Caco-2 (cell line): Measurements from ENCODE around the gene C14orf119. TPM values are rescaled to one million over a fixed set of nuclear protein-coding genes. Genes with fewer than 3 reads are reported as not detected.

ENCODE experiments used
- BruUV-seq: library from RNA; stranded (reverse); fragments of 400-500 nt; replicated peaks from 2 replicates; lab custom pipeline; 2021; lab: Mats Ljungman, UMichigan
- CTCF ChIA-PET: fragments of 300-600 bp; sonication (Branson Sonifier 250); formaldehyde crosslinking; loops from one replicate; lab custom pipeline; 2022; ENCODE audit warnings: antibody characterized with exemption; lab: Charles Lee
- POLR2A ChIA-PET: fragments of 300-600 bp; sonication (Branson Sonifier 250); formaldehyde crosslinking; loops from one replicate; lab custom pipeline; 2022; ENCODE audit warnings: antibody characterized with exemption; lab: Charles Lee
- DNase-seq, 2 experiments: peaks; one replicate each; pipeline versions ENCODE4 v3.0.0 to v3.0.0-alpha.2; 2020 to 2022
- H3K27me3 ChIP-seq: replicated peaks from 2 replicates; pipeline ENCODE4 v1.6.0; 2011; ENCODE audit warnings: low read length; ENCODE audit not compliant: control insufficient read depth, insufficient read depth
- H3K36me3 ChIP-seq: 2 replicates; pipeline ENCODE4 v1.5.1; 2011; ENCODE audit warnings: low read length; ENCODE audit not compliant: control insufficient read depth, insufficient read depth
- H3K4me1 ChIP-seq: fragments of 250-450 bp; sonication (Bioruptor Pico); 2 replicates; pipeline ENCODE4 v1.5.1; 2020; ENCODE audit warnings: mild to moderate bottlenecking
- H3K4me3 ChIP-seq: 2 replicates; pipeline ENCODE4 v1.5.1; 2011; ENCODE audit warnings: low read depth, mild to moderate bottlenecking, control low read depth, low read length
- H3K9me3 ChIP-seq: fragments of 250-450 bp; sonication (Bioruptor Pico); 2 replicates; pipeline ENCODE4 v1.5.1; 2020; ENCODE audit warnings: mild to moderate bottlenecking, moderate library complexity
- H3K27ac Mint-ChIP-seq: one replicate; pipeline ENCODE4 v1.8.0; 2022; ENCODE audit warnings: mixed read lengths; ENCODE audit not compliant: unreplicated experiment
- H3K27me3 Mint-ChIP-seq: one replicate; pipeline ENCODE4 v1.8.0; 2022; ENCODE audit warnings: mixed read lengths; ENCODE audit not compliant: insufficient read depth, unreplicated experiment
- H3K36me3 Mint-ChIP-seq: one replicate; pipeline ENCODE4 v1.8.0; 2022; ENCODE audit warnings: mild to moderate bottlenecking, mixed read lengths; ENCODE audit not compliant: insufficient read depth, unreplicated experiment
- H3K4me1 Mint-ChIP-seq: one replicate; pipeline ENCODE4 v1.8.0; 2022; ENCODE audit warnings: low read depth, mixed read lengths; ENCODE audit not compliant: unreplicated experiment
- H3K4me3 Mint-ChIP-seq: one replicate; pipeline ENCODE4 v1.8.0; 2022; ENCODE audit warnings: mild to moderate bottlenecking, moderate library complexity, mixed read lengths; ENCODE audit not compliant: unreplicated experiment
- H3K9me3 Mint-ChIP-seq: one replicate; pipeline ENCODE4 v1.8.0; 2022; ENCODE audit warnings: mixed read lengths; ENCODE audit not compliant: unreplicated experiment
- intact Hi-C: fragments of 100-400 bp; cut with micrococcal nuclease; formaldehyde crosslinking; loops from one replicate; pipeline ENCODE4 v1.10.0; 2022; ENCODE audit not compliant: unreplicated experiment
- total RNA-seq: library from RNA; stranded (reverse); gene quantifications from 2 replicates; pipeline ENCODE4 v1.2.3, GENCODE V29; 2022
- TF ChIP-seq, protein P1 (sequence below), 2 experiments: fragments of 200-600 bp in 1 of 2; IDR thresholded peaks; 1 replicate in 1 of 2; 2 replicates in 1 of 2; pipeline versions ENCODE4 v1.5.1 to v1.8.0; 2011 to 2022; ENCODE audit warnings: antibody characterized with exemption in 1 of 2, control low read depth in 1 of 2, inconsistent platforms in 1 of 2, low read depth in 1 of 2, low read length in 1 of 2, mild to moderate bottlenecking in 1 of 2, moderate library complexity in 1 of 2; ENCODE audit not compliant: insufficient read depth in 1 of 2, severe bottlenecking in 1 of 2, unreplicated experiment in 1 of 2

C14orf119 gene
- total RNA-seq, 1 experiment from 2014 or later, result 52.0 TPM

DNA sequence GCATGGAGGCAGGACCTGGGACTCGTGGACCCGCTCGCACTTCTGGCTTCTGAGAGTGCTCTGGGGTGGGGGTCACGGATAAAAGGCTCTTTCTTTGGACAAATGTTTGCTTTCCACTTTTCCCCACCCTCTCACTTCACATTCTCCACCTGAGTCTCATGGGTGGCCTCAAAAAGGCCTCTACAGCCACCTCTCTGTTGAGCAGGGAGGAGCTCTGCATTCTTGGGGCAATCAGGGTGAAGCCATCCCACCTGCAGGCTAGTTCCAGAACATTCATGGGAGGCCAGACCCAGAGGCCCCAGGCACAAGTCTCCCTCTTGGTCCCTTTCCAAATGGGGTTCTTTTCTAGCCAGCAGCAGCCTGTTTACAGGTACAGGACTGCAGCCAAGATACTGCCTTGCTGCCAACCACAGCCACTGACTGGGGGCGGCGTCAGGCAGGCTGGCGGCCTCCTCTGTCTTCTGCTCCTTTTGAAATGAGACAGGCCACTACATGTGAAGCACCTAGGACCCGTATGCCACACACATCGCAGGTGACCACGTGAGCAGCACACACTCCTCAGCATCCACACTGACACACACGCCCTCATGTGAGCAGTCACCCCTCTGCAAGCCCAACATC is 42.0 kb downstream of the C14orf119 start:
- intact Hi-C loops, result no loop called here
- no peak overlapping the region for H3K27ac Mint-ChIP-seq
- no peaks in the 10 kb centered on the region for H3K9me3 Mint-ChIP-seq
- H3K36me3 Mint-ChIP-seq, result no peaks in the 10 kb centered on the region
- H3K36me3 ChIP-seq, result no peaks in the 10 kb centered on the region
- H3K4me1 ChIP-seq, result no peaks in the 10 kb centered on the region
- H3K4me3 Mint-ChIP-seq, result no peak overlapping the region
- DNase-seq, result no peak
- POLR2A ChIA-PET, result no interaction called here
- H3K4me3 ChIP-seq, result no peak overlapping the region
- CTCF ChIA-PET, result no interaction called here
- no peaks in the 10 kb centered on the region for H3K9me3 ChIP-seq
- BruUV-seq, result no TSS peak
- no peaks in the 10 kb centered on the region for H3K27me3 Mint-ChIP-seq
- TF ChIP-seq, protein P1, sequence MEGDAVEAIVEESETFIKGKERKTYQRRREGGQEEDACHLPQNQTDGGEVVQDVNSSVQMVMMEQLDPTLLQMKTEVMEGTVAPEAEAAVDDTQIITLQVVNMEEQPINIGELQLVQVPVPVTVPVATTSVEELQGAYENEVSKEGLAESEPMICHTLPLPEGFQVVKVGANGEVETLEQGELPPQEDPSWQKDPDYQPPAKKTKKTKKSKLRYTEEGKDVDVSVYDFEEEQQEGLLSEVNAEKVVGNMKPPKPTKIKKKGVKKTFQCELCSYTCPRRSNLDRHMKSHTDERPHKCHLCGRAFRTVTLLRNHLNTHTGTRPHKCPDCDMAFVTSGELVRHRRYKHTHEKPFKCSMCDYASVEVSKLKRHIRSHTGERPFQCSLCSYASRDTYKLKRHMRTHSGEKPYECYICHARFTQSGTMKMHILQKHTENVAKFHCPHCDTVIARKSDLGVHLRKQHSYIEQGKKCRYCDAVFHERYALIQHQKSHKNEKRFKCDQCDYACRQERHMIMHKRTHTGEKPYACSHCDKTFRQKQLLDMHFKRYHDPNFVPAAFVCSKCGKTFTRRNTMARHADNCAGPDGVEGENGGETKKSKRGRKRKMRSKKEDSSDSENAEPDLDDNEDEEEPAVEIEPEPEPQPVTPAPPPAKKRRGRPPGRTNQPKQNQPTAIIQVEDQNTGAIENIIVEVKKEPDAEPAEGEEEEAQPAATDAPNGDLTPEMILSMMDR (IDR thresholded peaks at IDR 0.05; ENCODE audit: insufficient read depth in 1 of 2, low read depth in 1 of 2, low read length in 1 of 2, severe bottlenecking in 1 of 2, unreplicated experiment in 1 of 2), result no peak
- no peaks in the 10 kb centered on the region for H3K4me1 Mint-ChIP-seq
- H3K27me3 ChIP-seq, result no peaks in the 10 kb centered on the region

GRCh38 chr14:23137813-23138535 is 42.7 kb downstream of the C14orf119 start:
- Histone ChIP-seq H3K36me3 (no peaks in the 10 kb centered on the region), H3K27me3 (no peaks in the 10 kb centered on the region), H3K9me3 (no peaks in the 10 kb centered on the region), H3K4me1 (no peaks in the 10 kb centered on the region), H3K4me3 (no peak overlapping the region)
- ChIA-PET POLR2A (no interaction called here), CTCF (no interaction called here)
- Mint-ChIP-seq H3K36me3 (no peaks in the 10 kb centered on the region), H3K27me3 (no peaks in the 10 kb centered on the region), H3K27ac (no peak overlapping the region), H3K4me1 (no peaks in the 10 kb centered on the region), H3K4me3 (no peak overlapping the region), H3K9me3 (no peaks in the 10 kb centered on the region)
- no peak for DNase-seq
- intact Hi-C loops, result no loop called here
- TF ChIP-seq, protein P1 (IDR thresholded peaks at IDR 0.05; ENCODE audit: insufficient read depth in 1 of 2, low read depth in 1 of 2, low read length in 1 of 2, severe bottlenecking in 1 of 2, unreplicated experiment in 1 of 2), result no peak
- BruUV-seq, result no TSS peak

GRCh38 chr14:23139874-23140273 is 44.6 kb downstream of the C14orf119 start:
- Histone ChIP-seq H3K4me1 (no peaks in the 10 kb centered on the region; the same call in 1 of the 2 replicates), H3K27me3 (no peaks in the 10 kb centered on the region), H3K9me3 (no peaks in the 10 kb centered on the region), H3K36me3 (no peaks in the 10 kb centered on the region), H3K4me3 (no peak overlapping the region)
- no peaks in the 10 kb centered on the region for H3K4me1 Mint-ChIP-seq
- no peak overlapping the region for H3K27ac Mint-ChIP-seq
- intact Hi-C loops, result no loop called here
- no peak for DNase-seq
- H3K9me3 Mint-ChIP-seq, result no peaks in the 10 kb centered on the region
- no peak overlapping the region for H3K4me3 Mint-ChIP-seq
- no peaks in the 10 kb centered on the region for H3K27me3 Mint-ChIP-seq
- ChIA-PET CTCF (interaction anchor here (1.0 kb wide), 1 partner anchor 19 kb away, joined by 3 read pairs; no protein-coding TSS in a partner anchor), POLR2A (no interaction called here)
- H3K36me3 Mint-ChIP-seq, result no peaks in the 10 kb centered on the region
- no TSS peak for BruUV-seq
- TF ChIP-seq, protein P1 (IDR thresholded peaks at IDR 0.05; ENCODE audit: insufficient read depth in 1 of 2, low read depth in 1 of 2, low read length in 1 of 2, severe bottlenecking in 1 of 2, unreplicated experiment in 1 of 2), result no peak
